ENCODE measurements around the gene GPR6. TPM values are rescaled to one million over a fixed set of nuclear protein-coding genes. Genes with fewer than 3 reads are reported as not detected.

Gene GPR6
- total and polyA plus RNA-seq, 2 of the 8 experiments (the other 6 are each of a cell fraction or from before 2014, with no cell fraction given) = 0.18 to 0.37 TPM

DNA sequence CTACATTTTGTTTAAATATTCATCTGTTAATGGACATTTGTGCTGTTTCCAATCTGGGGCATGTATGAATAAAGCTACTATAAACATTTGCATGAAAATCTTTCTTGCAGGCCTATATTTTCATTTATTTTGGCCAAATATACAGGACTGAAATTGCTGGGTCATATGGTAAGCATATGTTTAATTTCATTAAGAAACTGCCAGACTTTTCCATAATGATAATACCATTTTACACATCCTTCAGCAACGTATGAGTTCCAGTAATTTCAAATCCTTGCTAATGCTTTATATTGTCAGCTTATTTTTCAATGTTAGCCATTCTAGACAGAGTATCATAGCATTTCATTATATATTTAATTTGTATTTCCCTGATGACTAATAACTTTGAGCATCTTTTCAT is 51.0 kb downstream of the GPR6 start (continued):
- TF ChIP-seq, protein P1, sequence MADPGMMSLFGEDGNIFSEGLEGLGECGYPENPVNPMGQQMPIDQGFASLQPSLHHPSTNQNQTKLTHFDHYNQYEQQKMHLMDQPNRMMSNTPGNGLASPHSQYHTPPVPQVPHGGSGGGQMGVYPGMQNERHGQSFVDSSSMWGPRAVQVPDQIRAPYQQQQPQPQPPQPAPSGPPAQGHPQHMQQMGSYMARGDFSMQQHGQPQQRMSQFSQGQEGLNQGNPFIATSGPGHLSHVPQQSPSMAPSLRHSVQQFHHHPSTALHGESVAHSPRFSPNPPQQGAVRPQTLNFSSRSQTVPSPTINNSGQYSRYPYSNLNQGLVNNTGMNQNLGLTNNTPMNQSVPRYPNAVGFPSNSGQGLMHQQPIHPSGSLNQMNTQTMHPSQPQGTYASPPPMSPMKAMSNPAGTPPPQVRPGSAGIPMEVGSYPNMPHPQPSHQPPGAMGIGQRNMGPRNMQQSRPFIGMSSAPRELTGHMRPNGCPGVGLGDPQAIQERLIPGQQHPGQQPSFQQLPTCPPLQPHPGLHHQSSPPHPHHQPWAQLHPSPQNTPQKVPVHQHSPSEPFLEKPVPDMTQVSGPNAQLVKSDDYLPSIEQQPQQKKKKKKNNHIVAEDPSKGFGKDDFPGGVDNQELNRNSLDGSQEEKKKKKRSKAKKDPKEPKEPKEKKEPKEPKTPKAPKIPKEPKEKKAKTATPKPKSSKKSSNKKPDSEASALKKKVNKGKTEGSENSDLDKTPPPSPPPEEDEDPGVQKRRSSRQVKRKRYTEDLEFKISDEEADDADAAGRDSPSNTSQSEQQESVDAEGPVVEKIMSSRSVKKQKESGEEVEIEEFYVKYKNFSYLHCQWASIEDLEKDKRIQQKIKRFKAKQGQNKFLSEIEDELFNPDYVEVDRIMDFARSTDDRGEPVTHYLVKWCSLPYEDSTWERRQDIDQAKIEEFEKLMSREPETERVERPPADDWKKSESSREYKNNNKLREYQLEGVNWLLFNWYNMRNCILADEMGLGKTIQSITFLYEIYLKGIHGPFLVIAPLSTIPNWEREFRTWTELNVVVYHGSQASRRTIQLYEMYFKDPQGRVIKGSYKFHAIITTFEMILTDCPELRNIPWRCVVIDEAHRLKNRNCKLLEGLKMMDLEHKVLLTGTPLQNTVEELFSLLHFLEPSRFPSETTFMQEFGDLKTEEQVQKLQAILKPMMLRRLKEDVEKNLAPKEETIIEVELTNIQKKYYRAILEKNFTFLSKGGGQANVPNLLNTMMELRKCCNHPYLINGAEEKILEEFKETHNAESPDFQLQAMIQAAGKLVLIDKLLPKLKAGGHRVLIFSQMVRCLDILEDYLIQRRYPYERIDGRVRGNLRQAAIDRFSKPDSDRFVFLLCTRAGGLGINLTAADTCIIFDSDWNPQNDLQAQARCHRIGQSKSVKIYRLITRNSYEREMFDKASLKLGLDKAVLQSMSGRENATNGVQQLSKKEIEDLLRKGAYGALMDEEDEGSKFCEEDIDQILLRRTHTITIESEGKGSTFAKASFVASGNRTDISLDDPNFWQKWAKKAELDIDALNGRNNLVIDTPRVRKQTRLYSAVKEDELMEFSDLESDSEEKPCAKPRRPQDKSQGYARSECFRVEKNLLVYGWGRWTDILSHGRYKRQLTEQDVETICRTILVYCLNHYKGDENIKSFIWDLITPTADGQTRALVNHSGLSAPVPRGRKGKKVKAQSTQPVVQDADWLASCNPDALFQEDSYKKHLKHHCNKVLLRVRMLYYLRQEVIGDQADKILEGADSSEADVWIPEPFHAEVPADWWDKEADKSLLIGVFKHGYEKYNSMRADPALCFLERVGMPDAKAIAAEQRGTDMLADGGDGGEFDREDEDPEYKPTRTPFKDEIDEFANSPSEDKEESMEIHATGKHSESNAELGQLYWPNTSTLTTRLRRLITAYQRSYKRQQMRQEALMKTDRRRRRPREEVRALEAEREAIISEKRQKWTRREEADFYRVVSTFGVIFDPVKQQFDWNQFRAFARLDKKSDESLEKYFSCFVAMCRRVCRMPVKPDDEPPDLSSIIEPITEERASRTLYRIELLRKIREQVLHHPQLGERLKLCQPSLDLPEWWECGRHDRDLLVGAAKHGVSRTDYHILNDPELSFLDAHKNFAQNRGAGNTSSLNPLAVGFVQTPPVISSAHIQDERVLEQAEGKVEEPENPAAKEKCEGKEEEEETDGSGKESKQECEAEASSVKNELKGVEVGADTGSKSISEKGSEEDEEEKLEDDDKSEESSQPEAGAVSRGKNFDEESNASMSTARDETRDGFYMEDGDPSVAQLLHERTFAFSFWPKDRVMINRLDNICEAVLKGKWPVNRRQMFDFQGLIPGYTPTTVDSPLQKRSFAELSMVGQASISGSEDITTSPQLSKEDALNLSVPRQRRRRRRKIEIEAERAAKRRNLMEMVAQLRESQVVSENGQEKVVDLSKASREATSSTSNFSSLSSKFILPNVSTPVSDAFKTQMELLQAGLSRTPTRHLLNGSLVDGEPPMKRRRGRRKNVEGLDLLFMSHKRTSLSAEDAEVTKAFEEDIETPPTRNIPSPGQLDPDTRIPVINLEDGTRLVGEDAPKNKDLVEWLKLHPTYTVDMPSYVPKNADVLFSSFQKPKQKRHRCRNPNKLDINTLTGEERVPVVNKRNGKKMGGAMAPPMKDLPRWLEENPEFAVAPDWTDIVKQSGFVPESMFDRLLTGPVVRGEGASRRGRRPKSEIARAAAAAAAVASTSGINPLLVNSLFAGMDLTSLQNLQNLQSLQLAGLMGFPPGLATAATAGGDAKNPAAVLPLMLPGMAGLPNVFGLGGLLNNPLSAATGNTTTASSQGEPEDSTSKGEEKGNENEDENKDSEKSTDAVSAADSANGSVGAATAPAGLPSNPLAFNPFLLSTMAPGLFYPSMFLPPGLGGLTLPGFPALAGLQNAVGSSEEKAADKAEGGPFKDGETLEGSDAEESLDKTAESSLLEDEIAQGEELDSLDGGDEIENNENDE (IDR thresholded peaks at IDR 0.05; ENCODE audit: insufficient replicate concordance, low read length) = no peak
- no peak for TF ChIP-seq YY1 (IDR thresholded peaks at IDR 0.05; ENCODE audit: low read depth, low read length)
- TF ChIP-seq KDM5A (IDR thresholded peaks at IDR 0.05; ENCODE audit: low read length) = no peak

Data from H1 (cell line).